Erythroblast (primary cell): ENCODE results near the gene PROSER3.

ENCODE experiments used
- GATA1 ChIP-seq: IDR thresholded peaks from 2 replicates; pipeline ENCODE4 v1.6.1; 2011; ENCODE audit warnings: low read depth, mild to moderate bottlenecking, control low read depth, low read length, moderate library complexity
- POLR2A ChIP-seq: IDR thresholded peaks from 2 replicates; pipeline ENCODE4 v1.6.1; 2011; ENCODE audit warnings: mild to moderate bottlenecking, low read length

GRCh38 chr19:35744430-35745327 is 13.3 kb upstream of the PROSER3 start:
- TF ChIP-seq POLR2A (peak; percentile 95), GATA1 (no peak)
